GM06990 (cell line): ENCODE results near the gene TBC1D22A.

Experiments used
- DNase-seq: peaks from one replicate; pipeline ENCODE4 v3.0.0-alpha.2; 2011; ENCODE audit not compliant: insufficient read length; ENCODE audit errors: extremely low read depth
- H3K27me3 ChIP-seq: replicated peaks from 2 replicates; pipeline ENCODE4 v1.6.0; 2011; ENCODE audit warnings: low read length; ENCODE audit not compliant: control insufficient read depth, insufficient read depth
- H3K36me3 ChIP-seq: 2 replicates; pipeline ENCODE4 v1.5.1; 2011; ENCODE audit warnings: low read length; ENCODE audit not compliant: control insufficient read depth, insufficient read depth
- H3K4me3 ChIP-seq: replicated peaks from 2 replicates; pipeline ENCODE4 v1.5.1; 2011; ENCODE audit warnings: low read depth, mild to moderate bottlenecking, control low read depth, low read length
- TF ChIP-seq, protein P1 (sequence below): IDR thresholded peaks from 2 replicates; pipeline ENCODE4 v1.5.1; 2011; ENCODE audit warnings: low read length, control low read depth, mild to moderate bottlenecking, inconsistent platforms; ENCODE audit not compliant: insufficient read depth, poor library complexity, severe bottlenecking

TBC1D22A gene

DNA sequence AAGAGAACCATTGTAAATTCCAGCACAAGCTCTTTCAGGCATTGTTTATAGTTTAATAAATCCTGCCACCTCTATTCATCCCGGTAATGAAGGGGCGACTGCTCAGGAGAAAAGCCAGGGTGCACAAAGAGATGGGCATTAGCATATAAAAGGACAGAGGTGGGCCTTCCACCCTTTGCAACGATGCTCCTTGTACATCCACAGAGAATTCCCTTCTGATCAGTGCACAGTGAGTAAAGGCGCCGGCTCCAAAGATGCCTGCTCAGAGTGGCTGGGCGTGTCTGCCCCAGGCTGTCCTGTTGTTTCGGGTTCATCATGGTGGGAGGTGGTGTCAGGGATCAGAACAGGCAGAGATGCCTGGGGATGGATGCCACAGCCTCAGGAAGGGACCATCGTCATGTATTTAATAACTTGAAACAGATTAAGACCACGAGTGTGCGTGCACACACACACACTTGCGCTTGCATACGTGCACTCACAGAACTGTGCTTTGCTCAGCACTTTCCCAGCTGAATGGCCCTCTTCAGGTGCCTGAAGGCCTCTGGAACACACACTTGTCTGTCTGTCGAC, 305.0 kb downstream of the TBC1D22A start:
- no peak for DNase-seq
- Histone ChIP-seq H3K36me3 (peaks cover 13% of the 10 kb centered on the region), H3K4me3 (no peak overlapping the region), H3K27me3 (no peaks in the 10 kb centered on the region)
- TF ChIP-seq, protein P1, sequence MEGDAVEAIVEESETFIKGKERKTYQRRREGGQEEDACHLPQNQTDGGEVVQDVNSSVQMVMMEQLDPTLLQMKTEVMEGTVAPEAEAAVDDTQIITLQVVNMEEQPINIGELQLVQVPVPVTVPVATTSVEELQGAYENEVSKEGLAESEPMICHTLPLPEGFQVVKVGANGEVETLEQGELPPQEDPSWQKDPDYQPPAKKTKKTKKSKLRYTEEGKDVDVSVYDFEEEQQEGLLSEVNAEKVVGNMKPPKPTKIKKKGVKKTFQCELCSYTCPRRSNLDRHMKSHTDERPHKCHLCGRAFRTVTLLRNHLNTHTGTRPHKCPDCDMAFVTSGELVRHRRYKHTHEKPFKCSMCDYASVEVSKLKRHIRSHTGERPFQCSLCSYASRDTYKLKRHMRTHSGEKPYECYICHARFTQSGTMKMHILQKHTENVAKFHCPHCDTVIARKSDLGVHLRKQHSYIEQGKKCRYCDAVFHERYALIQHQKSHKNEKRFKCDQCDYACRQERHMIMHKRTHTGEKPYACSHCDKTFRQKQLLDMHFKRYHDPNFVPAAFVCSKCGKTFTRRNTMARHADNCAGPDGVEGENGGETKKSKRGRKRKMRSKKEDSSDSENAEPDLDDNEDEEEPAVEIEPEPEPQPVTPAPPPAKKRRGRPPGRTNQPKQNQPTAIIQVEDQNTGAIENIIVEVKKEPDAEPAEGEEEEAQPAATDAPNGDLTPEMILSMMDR, result no peak

DNA sequence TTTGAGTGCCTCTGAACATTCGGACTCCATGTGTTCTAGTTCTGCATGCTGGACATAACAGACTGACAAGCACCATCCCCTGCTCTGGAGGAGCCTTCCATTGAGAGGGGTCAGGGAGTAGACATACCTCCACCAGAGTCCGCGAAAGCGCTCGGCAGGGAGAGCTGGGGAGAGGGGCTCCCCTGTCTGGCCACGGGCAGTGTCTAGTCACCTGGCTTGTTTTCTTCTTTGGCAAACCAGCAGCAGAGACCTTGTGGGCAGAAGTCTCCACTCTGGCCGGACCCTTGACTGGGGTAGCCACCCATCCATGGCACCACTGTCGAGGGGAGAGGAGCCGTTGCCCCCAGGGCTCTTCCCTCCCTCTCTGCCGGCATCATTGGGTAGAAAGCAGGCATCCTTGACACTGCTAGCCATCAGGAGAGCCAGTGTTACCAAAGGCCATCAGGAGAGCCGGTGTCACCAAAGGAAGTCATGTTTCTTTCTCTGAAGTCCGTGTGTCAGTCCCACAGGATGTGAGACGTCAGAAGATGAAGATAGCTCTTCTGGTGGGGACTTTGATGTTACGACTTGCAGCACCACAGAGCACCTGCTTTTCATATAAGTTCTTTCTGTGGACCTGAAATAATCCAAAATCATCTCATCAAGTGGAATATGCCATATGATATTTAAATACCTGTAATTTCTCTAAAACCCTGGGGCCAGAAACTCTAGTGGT, 305.6 kb downstream of the TBC1D22A start:
- Histone ChIP-seq H3K36me3 (peaks cover 9% of the 10 kb centered on the region), H3K27me3 (no peaks in the 10 kb centered on the region), H3K4me3 (no peak overlapping the region)
- no peak for DNase-seq
- TF ChIP-seq, protein P1, result no peak

DNA sequence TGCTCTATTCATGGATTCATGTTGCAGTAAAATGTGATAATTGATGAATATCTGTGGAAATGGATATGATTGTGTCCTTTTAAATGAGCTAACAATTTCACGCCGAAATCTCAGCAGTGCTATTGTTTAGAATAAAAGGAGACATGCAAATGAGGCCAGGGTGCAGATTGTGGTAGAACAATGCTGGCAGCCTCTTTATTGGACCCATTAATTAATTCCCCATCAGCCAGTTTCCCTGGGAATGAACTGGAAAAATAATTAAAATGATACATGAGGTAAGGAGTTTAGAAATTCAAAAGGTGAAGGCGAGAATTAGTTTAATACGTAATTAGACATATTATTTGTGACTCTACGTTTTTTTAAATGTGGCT, 306.2 kb downstream of the TBC1D22A start:
- no peak overlapping the region for H3K4me3 ChIP-seq
- peaks cover 6% of the 10 kb centered on the region for H3K36me3 ChIP-seq
- no peak for DNase-seq
- TF ChIP-seq, protein P1, result no peak
- no peaks in the 10 kb centered on the region for H3K27me3 ChIP-seq

DNA sequence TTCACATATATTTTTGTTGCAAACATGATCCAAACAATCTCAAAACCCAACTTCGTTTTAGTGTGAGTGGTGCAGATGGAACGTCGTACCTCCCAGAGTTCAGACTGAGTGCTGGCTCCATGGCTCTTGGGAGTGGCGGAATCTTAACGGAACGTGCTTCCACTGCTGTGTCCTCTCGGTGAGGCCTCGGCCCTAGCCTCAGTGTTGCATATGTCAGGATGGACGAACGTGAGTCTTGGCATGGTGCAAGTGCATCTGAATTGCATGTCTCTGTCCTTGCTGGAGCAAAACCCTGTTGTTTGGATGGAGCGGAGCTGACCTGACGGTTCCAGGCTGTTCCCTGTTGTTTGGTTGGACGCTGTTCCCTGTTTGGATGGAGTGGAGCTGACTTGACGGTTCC, 306.8 kb downstream of the TBC1D22A start:
- no peak for DNase-seq
- TF ChIP-seq, protein P1, result no peak
- Histone ChIP-seq H3K4me3 (no peak overlapping the region), H3K27me3 (no peaks in the 10 kb centered on the region), H3K36me3 (peaks cover 3% of the 10 kb centered on the region)

DNA sequence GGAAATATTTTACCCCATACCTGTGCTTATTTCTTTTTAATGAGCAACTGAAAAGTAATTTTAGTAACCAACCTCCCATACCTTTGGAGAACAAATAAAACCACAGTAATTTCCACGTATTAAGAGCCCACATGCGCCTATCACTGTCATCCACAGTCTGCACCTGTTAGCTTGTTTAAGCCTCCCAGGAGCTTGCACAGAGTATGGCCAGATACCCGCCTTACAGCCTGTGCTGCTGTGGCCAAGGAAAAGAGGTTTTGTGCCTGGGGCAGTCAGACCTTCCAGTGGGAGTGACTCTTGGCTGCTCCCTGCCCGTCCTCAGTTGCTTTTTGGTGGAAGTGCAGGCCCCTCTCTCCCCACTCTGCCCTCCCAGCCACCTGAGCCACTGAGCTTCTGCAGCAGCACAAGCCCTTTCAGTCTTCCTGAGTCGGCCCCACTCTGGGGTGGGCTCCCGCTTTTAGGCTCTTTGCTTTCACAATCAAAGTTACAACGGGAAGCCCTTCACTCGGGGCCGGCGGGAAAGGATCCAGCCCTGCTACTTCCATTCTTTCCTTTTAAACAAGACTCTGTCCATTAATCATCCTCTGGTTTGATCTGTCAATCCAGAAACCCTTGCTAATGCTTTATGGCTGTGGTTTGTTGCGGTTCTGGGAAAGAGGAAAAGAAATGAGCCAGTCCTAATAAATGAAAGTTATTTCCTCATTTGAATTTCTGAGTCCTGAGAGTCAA, 308.8 kb downstream of the TBC1D22A start:
- Histone ChIP-seq H3K36me3 (peaks cover 6% of the 10 kb centered on the region), H3K4me3 (no peak overlapping the region), H3K27me3 (no peaks in the 10 kb centered on the region)
- TF ChIP-seq, protein P1, result no peak
- no peak for DNase-seq
